Measurements from ENCODE around the gene RUNDC1. TPM values are rescaled to one million over a fixed set of nuclear protein-coding genes. Genes with fewer than 3 reads are reported as not detected.
"Not testable (repeated sequence)": the region's sequence is repeated elsewhere in the genome, so short reads cannot be mapped to it uniquely, and the experiment has no call there.

Gene RUNDC1
- polyA plus RNA-seq, 1 donor from 2014 or later: 15.1 TPM

DNA sequence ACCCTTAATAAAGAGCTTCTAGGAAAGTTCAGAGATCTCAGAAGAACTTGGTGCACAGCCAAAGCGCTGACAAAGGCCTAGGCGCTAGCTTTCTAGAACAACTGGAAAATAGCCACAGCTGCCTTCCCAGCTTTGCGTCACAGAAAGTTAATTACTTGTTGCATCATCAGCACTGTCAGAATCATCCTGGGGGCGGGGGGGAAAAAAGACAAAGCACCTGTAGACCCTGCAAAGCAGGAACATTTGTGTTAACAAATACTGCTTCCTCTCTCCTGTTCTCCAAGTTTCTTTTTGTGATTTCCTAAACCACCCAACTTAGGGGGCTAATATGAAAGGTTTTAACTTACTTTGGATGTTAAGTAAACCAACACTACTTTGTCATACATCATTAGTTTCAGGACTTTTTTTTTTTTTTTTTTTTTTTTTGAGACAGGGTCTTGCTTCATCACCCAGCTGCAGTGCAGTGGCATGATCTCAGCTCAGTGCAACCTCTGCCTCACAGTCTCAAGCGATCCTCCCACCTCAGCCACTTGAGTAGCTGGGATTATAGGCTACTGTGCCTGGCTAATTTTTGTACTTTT lies 11.3 kb upstream of the RUNDC1 start:
- Histone ChIP-seq H3F3A (ENCODE audit: insufficient read depth, low read length, poor library complexity, severe bottlenecking) (no peaks in the 10 kb centered on the region), H3K9ac (ENCODE audit: low read length) (no peak overlapping the region), H3K4me2 (ENCODE audit: low read length) (no peak overlapping the region), H3K27ac (ENCODE audit: low read length) (no peak overlapping the region), H2AFZ (ENCODE audit: low read depth, low read length) (no peak overlapping the region), H4K20me1 (ENCODE audit: insufficient read depth) (no peaks in the 10 kb centered on the region), H3K27me3 (ENCODE audit: insufficient read depth, low read depth, low read length) (no peaks in the 10 kb centered on the region), H3K9me2 (ENCODE audit: insufficient read depth, low read length) (no peaks in the 10 kb centered on the region), H3K36me3 (ENCODE audit: insufficient read depth, low read length) (no peaks in the 10 kb centered on the region), H3K4me3 (ENCODE audit: low read length) (no peak overlapping the region), H3K79me2 (replicated peaks; ENCODE audit: insufficient read depth, low read length) (no peaks in the 10 kb centered on the region), H3K9me3 (ENCODE audit: low read length) (no peaks in the 10 kb centered on the region)
- TF ChIP-seq EP300 (conservative IDR thresholded peaks at IDR 0.05; ENCODE audit: poor library complexity, severe bottlenecking) (no peak), RAD21 (conservative IDR thresholded peaks at IDR 0.05) (no peak), POLR2AphosphoS5 (IDR thresholded peaks at IDR 0.05) (no peak), MXI1 (conservative IDR thresholded peaks at IDR 0.05; ENCODE audit: poor library complexity, severe bottlenecking) (no peak)
- TF ChIP-seq, protein P1, sequence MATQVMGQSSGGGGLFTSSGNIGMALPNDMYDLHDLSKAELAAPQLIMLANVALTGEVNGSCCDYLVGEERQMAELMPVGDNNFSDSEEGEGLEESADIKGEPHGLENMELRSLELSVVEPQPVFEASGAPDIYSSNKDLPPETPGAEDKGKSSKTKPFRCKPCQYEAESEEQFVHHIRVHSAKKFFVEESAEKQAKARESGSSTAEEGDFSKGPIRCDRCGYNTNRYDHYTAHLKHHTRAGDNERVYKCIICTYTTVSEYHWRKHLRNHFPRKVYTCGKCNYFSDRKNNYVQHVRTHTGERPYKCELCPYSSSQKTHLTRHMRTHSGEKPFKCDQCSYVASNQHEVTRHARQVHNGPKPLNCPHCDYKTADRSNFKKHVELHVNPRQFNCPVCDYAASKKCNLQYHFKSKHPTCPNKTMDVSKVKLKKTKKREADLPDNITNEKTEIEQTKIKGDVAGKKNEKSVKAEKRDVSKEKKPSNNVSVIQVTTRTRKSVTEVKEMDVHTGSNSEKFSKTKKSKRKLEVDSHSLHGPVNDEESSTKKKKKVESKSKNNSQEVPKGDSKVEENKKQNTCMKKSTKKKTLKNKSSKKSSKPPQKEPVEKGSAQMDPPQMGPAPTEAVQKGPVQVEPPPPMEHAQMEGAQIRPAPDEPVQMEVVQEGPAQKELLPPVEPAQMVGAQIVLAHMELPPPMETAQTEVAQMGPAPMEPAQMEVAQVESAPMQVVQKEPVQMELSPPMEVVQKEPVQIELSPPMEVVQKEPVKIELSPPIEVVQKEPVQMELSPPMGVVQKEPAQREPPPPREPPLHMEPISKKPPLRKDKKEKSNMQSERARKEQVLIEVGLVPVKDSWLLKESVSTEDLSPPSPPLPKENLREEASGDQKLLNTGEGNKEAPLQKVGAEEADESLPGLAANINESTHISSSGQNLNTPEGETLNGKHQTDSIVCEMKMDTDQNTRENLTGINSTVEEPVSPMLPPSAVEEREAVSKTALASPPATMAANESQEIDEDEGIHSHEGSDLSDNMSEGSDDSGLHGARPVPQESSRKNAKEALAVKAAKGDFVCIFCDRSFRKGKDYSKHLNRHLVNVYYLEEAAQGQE (IDR thresholded peaks at IDR 0.05; ENCODE audit: borderline replicate concordance): no peak
- TF ChIP-seq, protein P2, sequence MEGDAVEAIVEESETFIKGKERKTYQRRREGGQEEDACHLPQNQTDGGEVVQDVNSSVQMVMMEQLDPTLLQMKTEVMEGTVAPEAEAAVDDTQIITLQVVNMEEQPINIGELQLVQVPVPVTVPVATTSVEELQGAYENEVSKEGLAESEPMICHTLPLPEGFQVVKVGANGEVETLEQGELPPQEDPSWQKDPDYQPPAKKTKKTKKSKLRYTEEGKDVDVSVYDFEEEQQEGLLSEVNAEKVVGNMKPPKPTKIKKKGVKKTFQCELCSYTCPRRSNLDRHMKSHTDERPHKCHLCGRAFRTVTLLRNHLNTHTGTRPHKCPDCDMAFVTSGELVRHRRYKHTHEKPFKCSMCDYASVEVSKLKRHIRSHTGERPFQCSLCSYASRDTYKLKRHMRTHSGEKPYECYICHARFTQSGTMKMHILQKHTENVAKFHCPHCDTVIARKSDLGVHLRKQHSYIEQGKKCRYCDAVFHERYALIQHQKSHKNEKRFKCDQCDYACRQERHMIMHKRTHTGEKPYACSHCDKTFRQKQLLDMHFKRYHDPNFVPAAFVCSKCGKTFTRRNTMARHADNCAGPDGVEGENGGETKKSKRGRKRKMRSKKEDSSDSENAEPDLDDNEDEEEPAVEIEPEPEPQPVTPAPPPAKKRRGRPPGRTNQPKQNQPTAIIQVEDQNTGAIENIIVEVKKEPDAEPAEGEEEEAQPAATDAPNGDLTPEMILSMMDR (IDR thresholded peaks at IDR 0.05; ENCODE audit: poor library complexity, severe bottlenecking): no peak

DNA sequence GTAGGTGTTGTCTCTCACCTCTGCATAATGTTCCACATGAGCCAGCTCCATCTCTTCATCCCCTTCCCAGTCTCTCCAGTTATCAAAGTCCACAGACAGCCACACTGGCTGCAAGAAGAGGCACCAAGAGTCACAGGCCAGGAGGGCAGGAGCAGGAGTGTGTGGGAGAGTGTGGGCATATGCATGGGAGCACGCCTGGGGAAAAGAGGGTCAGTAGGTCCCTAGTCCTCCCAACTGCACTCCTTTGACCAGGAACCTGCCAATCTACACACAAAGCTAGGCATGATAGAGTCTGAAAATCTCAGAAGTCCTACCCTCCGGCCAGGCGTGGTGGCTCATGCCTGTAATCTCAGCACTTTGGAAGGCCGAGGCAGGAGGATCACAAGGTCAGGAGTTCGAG lies 8.8 kb upstream of the RUNDC1 start:
- Histone ChIP-seq H3K36me3 (ENCODE audit: insufficient read depth, low read length) (no peaks in the 10 kb centered on the region), H4K20me1 (ENCODE audit: insufficient read depth) (no peaks in the 10 kb centered on the region), H2AFZ (ENCODE audit: low read depth, low read length) (no peak overlapping the region), H3K4me3 (ENCODE audit: low read length) (no peak overlapping the region), H3K27me3 (ENCODE audit: insufficient read depth, low read depth, low read length) (no peaks in the 10 kb centered on the region), H3K79me2 (replicated peaks; ENCODE audit: insufficient read depth, low read length) (no peaks in the 10 kb centered on the region), H3K27ac (ENCODE audit: low read length) (no peak overlapping the region), H3K9me3 (ENCODE audit: low read length) (no peaks in the 10 kb centered on the region), H3F3A (ENCODE audit: insufficient read depth, low read length, poor library complexity, severe bottlenecking) (no peaks in the 10 kb centered on the region), H3K9ac (ENCODE audit: low read length) (no peak overlapping the region), H3K9me2 (ENCODE audit: insufficient read depth, low read length) (no peaks in the 10 kb centered on the region), H3K4me2 (ENCODE audit: low read length) (no peak overlapping the region)
- TF ChIP-seq, protein P2 (IDR thresholded peaks at IDR 0.05; ENCODE audit: poor library complexity, severe bottlenecking): no peak
- TF ChIP-seq, protein P1 (IDR thresholded peaks at IDR 0.05; ENCODE audit: borderline replicate concordance): no peak
- TF ChIP-seq RAD21 (conservative IDR thresholded peaks at IDR 0.05): no peak
- TF ChIP-seq TAF1 (IDR thresholded peaks at IDR 0.05; ENCODE audit: low read depth): no peak

DNA sequence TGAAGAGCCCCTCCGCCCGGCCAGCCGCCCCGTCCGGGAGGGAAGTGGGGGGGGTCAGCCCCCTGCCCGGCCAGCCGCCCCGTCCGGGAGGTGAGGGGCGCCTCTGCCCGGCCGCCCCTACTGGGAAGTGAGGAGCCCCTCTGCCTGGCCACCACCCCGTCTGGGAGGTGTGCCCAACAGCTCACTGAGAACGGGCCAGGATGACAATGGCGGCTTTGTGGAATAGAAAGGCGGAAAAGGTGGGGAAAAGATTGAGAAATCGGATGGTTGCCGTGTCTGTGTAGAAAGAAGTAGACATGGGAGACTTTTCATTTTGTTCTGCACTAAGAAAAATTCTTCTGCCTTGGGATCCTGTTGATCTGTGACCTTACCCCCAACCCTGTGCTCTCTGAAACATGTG lies 7.0 kb upstream of the RUNDC1 start:
- H3K27ac ChIP-seq (ENCODE audit: low read length); H3K79me2 ChIP-seq (replicated peaks; ENCODE audit: insufficient read depth, low read length); H3F3A ChIP-seq (ENCODE audit: insufficient read depth, low read length, poor library complexity, severe bottlenecking); H3K9me3 ChIP-seq (ENCODE audit: low read length); H4K20me1 ChIP-seq (ENCODE audit: insufficient read depth); H3K9me2 ChIP-seq (ENCODE audit: insufficient read depth, low read length); H3K4me2 ChIP-seq (ENCODE audit: low read length); H3K27me3 ChIP-seq (ENCODE audit: insufficient read depth, low read depth, low read length); H2AFZ ChIP-seq (ENCODE audit: low read depth, low read length); H3K9ac ChIP-seq (ENCODE audit: low read length); H3K36me3 ChIP-seq (ENCODE audit: insufficient read depth, low read length); H3K4me3 ChIP-seq (ENCODE audit: low read length): not testable (repeated sequence)

All from neural cell (in vitro differentiated cells).